VCaP (cell line): ENCODE measurements around the gene SYNGR1.
"Not testable (repeated sequence)": the region's sequence is repeated elsewhere in the genome, so short reads cannot be mapped to it uniquely, and the experiment has no call there.

Experiments
- H3K27ac ChIP-seq: fragments of 450-650 bp; 2 replicates; pipeline ENCODE4 v1.5.1; 2017
- TF ChIP-seq, protein P1 (sequence below): fragments of 450-650 bp; conservative IDR thresholded peaks from 2 replicates; pipeline ENCODE4 v1.5.1; 2017; ENCODE audit warnings: mild to moderate bottlenecking, moderate library complexity

The SYNGR1 gene

DNA sequence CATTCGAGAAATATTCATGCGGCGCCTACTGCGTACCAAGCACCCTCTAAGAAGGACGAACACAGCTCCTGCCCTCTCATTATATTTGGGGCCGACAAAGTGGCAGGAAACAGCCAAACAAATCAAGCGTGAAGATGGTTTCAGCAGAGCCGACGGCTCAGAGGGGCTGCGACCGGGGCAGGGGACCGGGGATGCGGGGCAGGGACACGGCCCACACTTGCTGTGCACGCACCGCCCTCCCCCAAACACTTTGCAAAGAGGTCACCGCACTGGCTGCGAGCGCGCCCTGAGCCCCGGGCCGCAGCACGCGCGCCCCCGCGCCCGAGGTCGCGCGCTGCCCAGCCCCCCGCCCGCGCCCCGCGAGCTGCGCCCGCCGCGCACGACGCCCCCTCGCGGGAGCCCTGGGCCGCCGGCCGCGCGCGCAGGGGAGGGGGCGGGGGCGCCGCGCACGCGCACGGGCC is 255 bp upstream of the SYNGR1 start:
- peak overlapping the region; percentile 61; the same call in 1 of the 2 replicates for H3K27ac ChIP-seq
- TF ChIP-seq, protein P1, sequence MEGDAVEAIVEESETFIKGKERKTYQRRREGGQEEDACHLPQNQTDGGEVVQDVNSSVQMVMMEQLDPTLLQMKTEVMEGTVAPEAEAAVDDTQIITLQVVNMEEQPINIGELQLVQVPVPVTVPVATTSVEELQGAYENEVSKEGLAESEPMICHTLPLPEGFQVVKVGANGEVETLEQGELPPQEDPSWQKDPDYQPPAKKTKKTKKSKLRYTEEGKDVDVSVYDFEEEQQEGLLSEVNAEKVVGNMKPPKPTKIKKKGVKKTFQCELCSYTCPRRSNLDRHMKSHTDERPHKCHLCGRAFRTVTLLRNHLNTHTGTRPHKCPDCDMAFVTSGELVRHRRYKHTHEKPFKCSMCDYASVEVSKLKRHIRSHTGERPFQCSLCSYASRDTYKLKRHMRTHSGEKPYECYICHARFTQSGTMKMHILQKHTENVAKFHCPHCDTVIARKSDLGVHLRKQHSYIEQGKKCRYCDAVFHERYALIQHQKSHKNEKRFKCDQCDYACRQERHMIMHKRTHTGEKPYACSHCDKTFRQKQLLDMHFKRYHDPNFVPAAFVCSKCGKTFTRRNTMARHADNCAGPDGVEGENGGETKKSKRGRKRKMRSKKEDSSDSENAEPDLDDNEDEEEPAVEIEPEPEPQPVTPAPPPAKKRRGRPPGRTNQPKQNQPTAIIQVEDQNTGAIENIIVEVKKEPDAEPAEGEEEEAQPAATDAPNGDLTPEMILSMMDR = peak; percentile 37

DNA sequence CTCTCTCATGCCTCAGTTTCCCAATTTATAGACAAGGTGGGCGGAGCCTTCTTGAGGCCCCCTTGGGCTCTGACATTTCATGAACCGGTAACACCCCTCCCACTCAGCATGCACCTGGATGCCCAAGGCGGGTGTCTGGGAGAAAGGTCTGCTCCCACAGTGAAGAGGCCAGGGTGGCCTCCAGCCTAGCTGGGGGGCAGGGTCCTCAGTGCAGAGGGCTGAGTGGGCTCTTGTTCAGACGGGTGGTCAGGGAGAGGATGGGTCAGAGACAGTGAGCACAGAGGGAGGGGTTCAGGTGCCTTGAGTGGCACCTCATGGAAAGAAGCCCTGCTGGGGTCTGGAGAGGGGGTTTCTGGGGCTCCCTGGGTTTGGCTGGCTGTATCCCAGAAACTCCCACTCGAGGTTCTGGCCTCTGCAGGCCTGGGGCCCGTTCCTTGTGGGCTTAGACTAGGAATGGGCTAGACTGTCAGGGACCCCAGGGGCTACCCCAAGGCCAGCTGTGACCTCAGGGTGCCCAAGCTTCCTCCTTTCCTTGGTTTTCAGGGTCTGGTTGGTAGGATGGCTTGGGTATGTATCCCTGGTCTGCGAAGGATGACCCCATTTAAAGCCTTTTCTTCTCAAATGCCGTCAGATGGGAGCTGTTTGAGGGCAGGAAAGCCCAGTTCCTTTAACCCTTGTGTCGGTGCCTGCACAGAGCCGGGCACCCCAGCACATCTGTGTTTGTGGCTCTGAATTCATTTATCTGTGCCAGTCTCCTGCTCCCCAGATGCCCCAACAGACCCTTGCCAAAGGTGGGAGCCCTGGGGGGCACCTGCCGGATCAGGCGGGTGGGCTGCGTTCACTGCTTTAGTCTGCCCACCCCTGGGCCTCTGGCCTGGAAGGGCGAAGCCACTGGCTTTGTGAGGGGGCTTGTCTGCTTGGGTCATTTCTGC is 1.2 kb downstream of the SYNGR1 start:
- TF ChIP-seq, protein P1 = no peak
- no peak overlapping the region for H3K27ac ChIP-seq

DNA sequence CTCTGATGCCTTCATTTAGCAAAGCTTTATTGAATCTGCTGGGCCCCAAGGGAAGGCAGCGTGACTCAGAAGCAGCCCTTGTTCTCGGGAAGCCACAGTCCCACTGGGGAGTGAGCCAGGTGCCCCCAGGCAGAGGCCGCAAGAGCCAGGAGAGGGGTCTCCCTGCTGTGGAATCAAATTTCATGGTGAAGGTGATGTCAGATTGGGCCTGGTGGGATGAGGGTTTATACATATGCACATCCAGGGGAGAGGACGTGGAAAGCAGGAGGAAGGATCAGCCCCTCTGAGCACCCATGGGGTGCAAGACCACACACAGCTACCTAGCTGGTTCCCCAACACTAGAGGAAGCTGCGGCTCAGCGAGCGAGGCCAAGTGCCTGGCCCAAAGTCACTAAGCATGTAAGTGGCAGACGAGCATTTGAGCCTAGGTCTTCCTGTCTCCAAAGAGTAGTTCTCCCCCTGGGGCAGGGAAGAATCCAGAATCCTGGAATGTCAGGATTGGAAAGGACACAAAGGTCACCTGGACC is 2.0 kb downstream of the SYNGR1 start:
- H3K27ac ChIP-seq = no peak overlapping the region
- TF ChIP-seq, protein P1 = no peak

DNA sequence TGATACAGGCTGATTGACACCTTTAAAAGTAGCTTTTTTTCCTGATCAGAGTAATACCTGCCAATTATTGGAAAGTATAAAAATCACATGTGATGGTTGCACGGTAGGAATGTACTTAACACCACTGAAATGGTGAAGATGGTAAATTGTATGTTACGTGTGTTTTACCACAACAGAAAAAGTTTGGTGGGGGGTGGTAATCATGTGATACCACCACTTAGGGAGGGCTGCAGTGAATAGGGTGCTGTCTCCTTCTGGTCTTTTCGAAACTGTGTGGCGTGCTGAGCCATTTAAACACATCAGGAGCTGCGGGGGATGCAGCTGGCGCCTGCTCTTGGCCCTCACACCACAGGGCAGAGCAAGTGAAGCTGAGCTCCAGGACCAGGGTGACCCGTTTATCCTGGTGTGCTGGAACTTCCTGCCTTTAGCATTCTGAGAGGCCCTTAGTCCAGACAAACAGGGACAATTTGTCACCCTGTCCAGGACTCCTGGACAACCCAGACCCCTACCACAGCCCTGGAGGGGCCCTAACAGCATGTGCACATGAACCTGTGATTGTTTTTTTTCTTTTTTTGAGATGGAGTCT is 2.6 kb downstream of the SYNGR1 start:
- H3K27ac ChIP-seq = no peak overlapping the region
- TF ChIP-seq, protein P1 = no peak

DNA sequence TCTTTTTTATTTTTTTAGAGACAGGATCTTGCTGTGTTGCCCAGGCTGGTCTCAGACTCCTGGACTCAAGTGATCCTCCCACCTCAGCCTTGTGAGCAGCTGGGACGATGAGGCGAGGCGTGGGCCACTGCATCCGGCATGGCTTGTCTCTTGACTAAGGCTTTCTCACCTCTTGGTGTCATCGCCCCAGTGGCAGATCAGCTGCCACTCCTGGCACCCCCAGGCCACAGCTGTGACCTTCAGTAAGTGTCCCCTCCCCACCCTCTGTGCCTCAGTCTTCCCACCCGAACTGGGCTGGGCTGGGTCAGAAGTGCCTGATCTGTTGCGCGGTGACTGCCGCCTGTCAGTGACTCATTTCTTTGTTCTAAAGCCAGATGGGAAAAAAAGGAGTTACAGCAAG is 3.6 kb downstream of the SYNGR1 start:
- TF ChIP-seq, protein P1 = no peak
- H3K27ac ChIP-seq = no peak overlapping the region

DNA sequence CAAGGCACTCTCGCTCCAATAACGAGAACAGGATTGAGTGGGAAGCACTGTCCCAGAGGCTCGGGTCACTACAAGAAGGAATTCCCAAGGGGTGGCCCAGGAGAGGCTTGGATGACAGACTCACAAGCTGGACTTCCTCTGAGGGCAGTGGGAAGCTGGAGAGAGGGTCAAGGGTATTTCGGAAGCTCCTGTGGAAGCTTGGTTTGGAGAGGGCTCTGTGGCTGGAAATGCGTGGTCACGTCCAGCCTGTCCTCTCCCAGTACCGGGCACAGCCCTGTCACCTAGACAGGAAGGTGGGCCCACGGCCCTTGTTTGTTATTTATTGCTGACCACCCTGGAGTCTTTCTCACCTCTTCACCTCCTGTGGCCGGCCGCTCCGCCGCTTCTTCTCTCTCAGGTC is 5.3 kb downstream of the SYNGR1 start:
- H3K27ac ChIP-seq = no peak overlapping the region
- TF ChIP-seq, protein P1 = no peak

DNA sequence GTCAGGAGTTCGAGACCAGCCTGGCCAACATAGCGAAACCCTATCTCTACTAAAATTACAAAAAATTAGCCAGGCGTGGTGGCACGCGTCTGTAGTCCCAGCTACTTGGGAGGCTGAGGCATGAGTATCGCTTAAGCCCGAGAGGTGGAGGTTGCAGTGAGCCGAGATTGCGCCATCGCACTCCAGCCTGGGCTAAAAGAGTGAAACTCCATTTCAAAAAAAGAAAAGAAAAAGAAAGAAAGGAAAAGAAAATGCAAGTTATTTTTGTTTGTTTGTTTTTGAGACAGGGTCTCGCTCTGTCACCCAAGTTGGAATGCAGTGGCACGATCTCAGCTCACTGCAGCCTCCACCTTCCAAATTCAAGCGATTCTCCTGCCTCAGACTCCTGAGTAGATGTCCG is 6.0 kb downstream of the SYNGR1 start:
- H3K27ac ChIP-seq = not testable (repeated sequence)
